Chondrocyte (in vitro differentiated cells): ENCODE data around the gene PPP4C. TPM values are rescaled to one million over a fixed set of nuclear protein-coding genes. Genes with fewer than 3 reads are reported as not detected.
"Not testable (repeated sequence)": the region's sequence is repeated elsewhere in the genome, so short reads cannot be mapped to it uniquely, and the experiment has no call there.

Source experiments
- DNase-seq: peaks from one replicate; pipeline ENCODE4 v3.0.0; 2021; ENCODE audit warnings: mixed read lengths, low spot score
- H3K27ac Mint-ChIP-seq: one replicate; pipeline ENCODE4 v1.8.0; 2021; ENCODE audit warnings: mild to moderate bottlenecking, moderate library complexity, mixed read lengths; ENCODE audit not compliant: unreplicated experiment
- H3K27me3 Mint-ChIP-seq: 2 replicates; pipeline ENCODE4 v1.8.0; 2021; ENCODE audit warnings: low read depth, mixed read lengths
- H3K36me3 Mint-ChIP-seq: 2 replicates; pipeline ENCODE4 v1.8.0; 2021; ENCODE audit warnings: low read depth, mixed read lengths
- H3K4me1 Mint-ChIP-seq: 2 replicates; pipeline ENCODE4 v1.8.0; 2021; ENCODE audit warnings: low read depth, mild to moderate bottlenecking, mixed read lengths
- H3K4me3 Mint-ChIP-seq: one replicate; pipeline ENCODE4 v1.8.0; 2021; ENCODE audit warnings: mild to moderate bottlenecking, moderate library complexity, mixed read lengths; ENCODE audit not compliant: unreplicated experiment
- H3K9me3 Mint-ChIP-seq: 2 replicates; pipeline ENCODE4 v1.8.0; 2021; ENCODE audit warnings: low read depth, mixed read lengths
- CTCF ChIP-seq: fragments of 200-600 bp; sonication (generic); IDR thresholded peaks from 2 replicates; pipeline ENCODE4 v1.5.0; 2021; ENCODE audit warnings: antibody characterized with exemption, mild to moderate bottlenecking, moderate library complexity
- total RNA-seq: library from RNA; stranded (reverse); gene quantifications from 3 replicates; pipeline ENCODE4 v1.2.1, GENCODE V29; 2021

The PPP4C gene
- total RNA-seq, 1 donor from 2014 or later = 81.0 TPM

DNA sequence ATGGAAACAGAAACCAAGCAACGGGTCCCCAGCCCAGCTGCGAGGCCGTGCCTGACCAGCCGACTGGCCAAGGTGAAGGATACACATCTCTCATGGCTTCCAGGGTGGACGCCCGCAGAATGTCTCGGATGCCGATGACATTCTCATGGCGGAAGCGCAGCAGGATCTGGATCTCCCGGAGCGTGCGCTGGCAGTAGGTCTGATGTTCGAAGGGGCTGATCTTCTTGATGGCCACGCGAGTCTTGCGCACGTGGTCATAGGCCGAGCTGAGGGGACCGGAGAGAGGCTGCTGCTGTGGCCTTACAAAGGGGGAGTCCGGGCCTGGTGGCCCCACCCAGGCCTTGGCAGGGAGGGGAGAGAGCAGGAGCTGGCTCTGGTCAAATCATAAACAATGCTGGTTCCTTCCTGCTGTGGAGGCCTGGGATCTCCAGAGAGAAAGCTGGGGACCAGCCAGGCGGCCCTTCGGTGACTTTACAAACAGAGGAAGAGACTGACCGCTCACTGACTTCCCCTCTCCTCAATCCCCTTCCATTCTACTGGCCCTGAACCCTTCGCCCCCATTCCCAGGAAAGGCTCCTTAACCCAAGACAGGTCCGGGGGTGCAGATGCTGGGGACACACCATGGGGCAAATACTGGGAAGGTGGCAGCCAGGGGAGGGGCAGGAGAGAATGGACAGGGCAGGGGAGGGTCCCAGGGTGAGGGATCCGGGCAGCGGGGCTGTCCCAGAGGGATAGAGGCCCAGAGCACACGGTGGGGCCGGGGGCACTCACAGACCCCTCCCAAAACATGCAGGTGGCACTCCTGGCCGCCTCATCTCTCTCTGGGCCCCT lies 46.2 kb downstream of the PPP4C start:
- Mint-ChIP-seq H3K4me3 (peak overlapping the region; percentile 87), H3K36me3 (peaks cover 7% of the 10 kb centered on the region), H3K27me3 (no peaks in the 10 kb centered on the region), H3K27ac (peak overlapping the region; percentile 81), H3K4me1 (peaks cover 24% of the 10 kb centered on the region), H3K9me3 (no peaks in the 10 kb centered on the region)
- DNase-seq = no peak
- no peak for TF ChIP-seq CTCF

DNA sequence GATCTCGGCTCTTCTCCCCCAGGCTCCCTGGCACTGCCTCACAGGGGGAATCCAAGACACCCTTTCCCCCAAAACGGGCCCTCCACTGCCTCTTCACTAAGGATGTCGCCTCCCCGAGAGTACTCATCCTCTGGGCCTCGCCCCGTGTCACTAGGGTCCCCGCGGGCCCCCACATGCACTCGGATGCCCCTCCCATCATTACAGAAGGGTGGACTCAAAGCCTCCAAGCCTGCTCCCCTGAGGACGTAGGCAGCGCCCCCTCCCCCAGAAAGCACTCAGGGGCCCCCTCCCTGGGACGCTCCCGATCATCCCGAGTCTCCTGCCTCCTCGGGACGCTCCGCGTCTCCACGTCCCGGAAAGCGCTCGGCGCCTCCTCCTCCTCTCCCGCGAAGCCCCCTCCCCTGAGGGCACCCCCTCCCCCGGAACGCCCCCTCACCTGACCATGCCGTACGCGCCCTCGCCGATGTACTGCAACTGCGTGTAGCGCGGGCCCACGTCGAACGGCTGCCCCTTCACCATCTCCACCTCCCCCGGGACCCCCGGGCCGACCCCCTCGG lies 46.9 kb downstream of the PPP4C start:
- peak overlapping the region; percentile 87 for H3K4me3 Mint-ChIP-seq
- TF ChIP-seq CTCF = no peak
- H3K27me3 Mint-ChIP-seq = no peaks in the 10 kb centered on the region
- H3K4me1 Mint-ChIP-seq = peaks cover 24% of the 10 kb centered on the region
- no peaks in the 10 kb centered on the region for H3K9me3 Mint-ChIP-seq
- H3K27ac Mint-ChIP-seq = peak overlapping the region; percentile 57
- no peak for DNase-seq
- peaks cover 7% of the 10 kb centered on the region for H3K36me3 Mint-ChIP-seq

DNA sequence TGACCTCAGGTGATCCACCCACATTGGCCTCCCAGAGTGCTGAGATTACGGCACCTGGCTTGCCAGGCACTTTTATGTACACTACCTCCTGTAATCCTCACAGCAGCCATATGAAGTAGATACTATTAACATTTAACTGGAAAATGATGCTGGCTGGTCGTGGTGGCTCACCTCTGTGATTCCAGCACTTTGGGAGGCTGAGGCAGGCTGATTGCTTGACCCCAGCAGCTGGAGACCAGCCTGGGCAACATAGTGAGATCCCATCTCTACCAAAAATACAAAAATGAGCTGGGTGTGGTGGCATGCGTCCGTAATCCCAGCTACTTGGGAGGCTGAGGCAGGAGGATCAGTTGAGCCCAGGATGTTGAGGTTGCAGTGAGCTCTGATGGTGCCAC lies 49.2 kb downstream of the PPP4C start:
- Mint-ChIP-seq H3K27me3 (no peaks in the 10 kb centered on the region), H3K36me3 (no peaks in the 10 kb centered on the region), H3K9me3 (no peaks in the 10 kb centered on the region), H3K27ac (no peak overlapping the region), H3K4me3 (no peak overlapping the region), H3K4me1 (peaks cover 24% of the 10 kb centered on the region)
- TF ChIP-seq CTCF = no peak
- DNase-seq = no peak

- not testable (repeated sequence) for H3K36me3 Mint-ChIP-seq, H3K9me3 Mint-ChIP-seq, DNase-seq, H3K4me3 Mint-ChIP-seq, H3K27me3 Mint-ChIP-seq, H3K27ac Mint-ChIP-seq
- H3K4me1 Mint-ChIP-seq = peaks cover 24% of the 10 kb centered on the region
Observed at GRCh38 chr16:30125690-30126089, 49.9 kb downstream of the PPP4C start.

DNA sequence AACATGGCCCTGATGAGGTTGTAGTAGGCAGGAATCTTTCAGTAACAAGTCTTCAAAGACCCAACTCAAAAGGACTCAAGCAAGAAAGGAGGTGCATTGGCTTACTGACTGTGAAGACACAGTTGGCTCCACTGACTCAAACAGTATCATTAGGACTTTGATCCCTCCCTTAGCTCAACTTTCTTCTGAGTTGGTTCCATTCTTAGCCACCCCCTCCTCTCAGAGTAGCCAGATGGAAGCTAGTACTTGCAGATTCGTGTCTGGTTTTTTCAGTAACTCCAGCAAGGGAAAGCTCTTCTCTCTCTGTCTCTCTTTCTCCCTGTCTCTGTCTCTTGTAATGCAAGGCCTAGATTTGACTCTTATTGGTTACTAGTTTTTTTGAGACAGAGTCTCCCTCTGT lies 52.2 kb downstream of the PPP4C start:
- no peak for DNase-seq
- Mint-ChIP-seq H3K4me1 (peaks cover 12% of the 10 kb centered on the region), H3K27me3 (no peaks in the 10 kb centered on the region), H3K4me3 (no peak overlapping the region), H3K27ac (no peak overlapping the region), H3K9me3 (no peaks in the 10 kb centered on the region), H3K36me3 (no peaks in the 10 kb centered on the region)
- no peak for TF ChIP-seq CTCF
